Measurements from ENCODE around the gene OPTN. TPM values are rescaled to one million over a fixed set of nuclear protein-coding genes. Genes with fewer than 3 reads are reported as not detected.
"Not testable (repeated sequence)": the region's sequence is repeated elsewhere in the genome, so short reads cannot be mapped to it uniquely, and the experiment has no call there.

Gene OPTN
- total RNA-seq, 4 donors from 2014 or later, result 55.4 to 68.5 (median 62.0) TPM

DNA sequence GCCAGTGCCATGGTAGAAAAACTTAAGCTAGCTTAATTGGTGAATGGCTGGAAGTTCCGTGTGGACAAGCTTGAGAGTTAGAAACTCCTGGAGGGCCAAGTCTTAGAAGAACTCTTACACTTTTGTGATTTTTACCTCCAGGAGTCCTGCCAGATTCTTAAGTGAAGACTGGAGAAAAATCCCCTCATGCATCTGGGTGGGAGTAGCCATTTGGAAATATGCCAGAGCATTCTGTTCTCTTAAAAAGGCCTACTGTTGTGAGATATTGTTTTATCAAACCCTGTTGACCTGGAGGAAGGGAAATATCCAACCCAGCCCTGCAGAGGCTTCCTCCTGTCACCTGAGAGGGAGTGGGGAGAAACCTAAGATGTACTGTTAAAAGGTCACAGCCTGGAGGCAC, 43.8 kb downstream of the OPTN start:
- no peak for TF ChIP-seq POLR2A (IDR thresholded peaks at IDR 0.05)
- TF ChIP-seq, protein P1, sequence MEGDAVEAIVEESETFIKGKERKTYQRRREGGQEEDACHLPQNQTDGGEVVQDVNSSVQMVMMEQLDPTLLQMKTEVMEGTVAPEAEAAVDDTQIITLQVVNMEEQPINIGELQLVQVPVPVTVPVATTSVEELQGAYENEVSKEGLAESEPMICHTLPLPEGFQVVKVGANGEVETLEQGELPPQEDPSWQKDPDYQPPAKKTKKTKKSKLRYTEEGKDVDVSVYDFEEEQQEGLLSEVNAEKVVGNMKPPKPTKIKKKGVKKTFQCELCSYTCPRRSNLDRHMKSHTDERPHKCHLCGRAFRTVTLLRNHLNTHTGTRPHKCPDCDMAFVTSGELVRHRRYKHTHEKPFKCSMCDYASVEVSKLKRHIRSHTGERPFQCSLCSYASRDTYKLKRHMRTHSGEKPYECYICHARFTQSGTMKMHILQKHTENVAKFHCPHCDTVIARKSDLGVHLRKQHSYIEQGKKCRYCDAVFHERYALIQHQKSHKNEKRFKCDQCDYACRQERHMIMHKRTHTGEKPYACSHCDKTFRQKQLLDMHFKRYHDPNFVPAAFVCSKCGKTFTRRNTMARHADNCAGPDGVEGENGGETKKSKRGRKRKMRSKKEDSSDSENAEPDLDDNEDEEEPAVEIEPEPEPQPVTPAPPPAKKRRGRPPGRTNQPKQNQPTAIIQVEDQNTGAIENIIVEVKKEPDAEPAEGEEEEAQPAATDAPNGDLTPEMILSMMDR (IDR thresholded peaks at IDR 0.05), result no peak
- intact Hi-C loops (cut with DNase I; ENCODE audit: low total_unique reads), result no loop called here
- no peak for DNase-seq (ENCODE audit: low spot score in 2 of 2)
- 94 to 100% methylated on average over 1 of the region's 1 CpG for WGBS, 2 donors
- no peak overlapping the region for H3K4me3 ChIP-seq (ENCODE audit: low read depth, poor library complexity, severe bottlenecking)

DNA sequence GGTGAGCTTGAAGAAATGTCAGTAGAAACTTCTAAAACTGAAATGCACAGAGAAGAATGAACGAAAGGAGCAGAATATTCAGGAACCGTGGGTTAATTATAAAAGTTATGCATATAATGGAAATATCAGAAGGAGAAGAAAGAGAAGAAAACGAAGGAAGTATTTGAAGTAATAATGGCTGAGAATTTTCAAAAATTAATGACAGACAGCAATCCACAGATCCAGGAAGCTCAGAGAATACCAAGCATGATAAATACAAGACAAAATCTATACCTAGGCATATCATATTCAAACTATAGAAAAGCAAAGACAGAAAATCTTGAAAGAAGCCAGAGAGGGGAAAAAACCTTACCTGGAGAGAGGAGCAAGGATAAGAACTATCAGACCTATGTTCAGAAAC, 44.9 kb downstream of the OPTN start:
- no peak for DNase-seq (ENCODE audit: low spot score in 2 of 2)
- H3K4me3 ChIP-seq (ENCODE audit: low read depth, poor library complexity, severe bottlenecking), result no peak overlapping the region
- 79 to 96% methylated on average over 3 of the region's 3 CpGs for WGBS, 2 donors
- TF ChIP-seq, protein P1 (IDR thresholded peaks at IDR 0.05), result no peak
- no peak for TF ChIP-seq POLR2A (IDR thresholded peaks at IDR 0.05)
- intact Hi-C loops (cut with DNase I; ENCODE audit: low total_unique reads), result no loop called here

DNA sequence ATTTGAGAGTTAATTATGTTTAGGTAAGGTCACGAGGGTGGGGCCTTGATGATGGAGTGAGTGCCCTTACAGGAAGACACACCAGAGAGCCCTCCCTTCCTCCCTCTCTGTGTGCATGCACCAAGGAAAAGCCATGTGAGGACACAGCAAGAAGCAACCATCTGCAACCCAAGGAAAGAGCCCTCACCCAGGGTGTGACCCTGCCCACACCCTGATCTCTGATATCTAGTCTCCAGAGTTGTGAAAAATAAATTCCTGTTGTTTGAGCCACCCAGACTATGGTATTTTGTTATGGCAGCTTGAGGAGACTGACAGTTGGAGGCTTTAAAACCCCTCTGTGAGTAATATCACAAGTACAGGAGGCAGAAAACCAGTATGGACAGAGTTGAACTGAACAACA, 46.4 kb downstream of the OPTN start:
- 80 to 87% methylated on average over 1 of the region's 1 CpG for WGBS, 2 donors
- DNase-seq (ENCODE audit: low spot score in 2 of 2), result no peak
- TF ChIP-seq, protein P1 (IDR thresholded peaks at IDR 0.05), result no peak
- no peak for TF ChIP-seq POLR2A (IDR thresholded peaks at IDR 0.05)
- H3K4me3 ChIP-seq (ENCODE audit: low read depth, poor library complexity, severe bottlenecking), result no peak overlapping the region
- intact Hi-C loops (cut with DNase I; ENCODE audit: low total_unique reads), result no loop called here

DNA sequence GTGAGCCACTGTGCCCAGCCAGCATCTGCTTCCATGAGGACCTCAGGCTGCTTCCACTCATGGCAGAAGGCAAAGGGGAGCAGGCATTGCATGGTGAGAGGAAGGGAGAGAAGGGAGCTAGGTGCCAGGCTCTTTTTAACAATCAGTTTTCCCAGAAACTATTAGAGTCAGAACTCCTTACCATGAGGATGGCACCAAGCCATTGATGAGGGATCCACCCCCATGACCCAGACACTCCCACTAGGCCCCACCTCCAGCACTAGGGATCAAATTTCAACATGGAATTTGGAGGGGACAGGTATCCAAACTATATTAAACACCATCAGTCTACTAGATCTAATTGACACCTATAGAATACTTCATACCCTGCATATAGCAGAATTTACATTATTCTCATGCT, 47.2 kb downstream of the OPTN start:
- TF ChIP-seq, protein P1 (IDR thresholded peaks at IDR 0.05), result no peak
- no peak for TF ChIP-seq POLR2A (IDR thresholded peaks at IDR 0.05)
- intact Hi-C loops (cut with DNase I; ENCODE audit: low total_unique reads), result no loop called here
- H3K4me3 ChIP-seq (ENCODE audit: low read depth, poor library complexity, severe bottlenecking), result no peak overlapping the region
- DNase-seq (ENCODE audit: low spot score in 2 of 2), result no peak

DNA sequence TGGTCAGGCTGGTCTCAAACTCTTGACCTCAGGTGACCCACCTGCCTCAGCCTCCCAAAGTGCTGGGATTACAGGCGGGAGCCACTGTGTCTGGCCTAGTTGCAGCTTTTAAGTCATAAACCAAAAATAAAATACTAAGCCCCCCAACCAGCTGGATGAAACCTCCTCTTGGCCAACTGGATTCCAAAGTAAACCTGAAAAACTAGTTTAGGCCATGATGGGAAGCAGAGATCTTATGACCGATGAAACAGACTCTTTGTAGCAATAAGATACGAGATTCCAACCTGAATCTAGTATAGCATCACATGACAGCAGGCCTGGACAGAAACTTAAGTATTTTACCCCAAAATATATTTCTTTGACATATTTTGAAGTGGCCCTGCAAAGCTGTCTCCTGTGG, 52.3 kb downstream of the OPTN start:
- no peak overlapping the region for H3K4me3 ChIP-seq (ENCODE audit: low read depth, poor library complexity, severe bottlenecking)
- TF ChIP-seq POLR2A (IDR thresholded peaks at IDR 0.05), result no peak
- TF ChIP-seq, protein P1 (IDR thresholded peaks at IDR 0.05), result no peak
- intact Hi-C loops (cut with DNase I; ENCODE audit: low total_unique reads), result no loop called here
- WGBS, 2 donors, result 79 to 84% methylated on average over 3 of the region's 3 CpGs
- no peak for DNase-seq (ENCODE audit: low spot score in 2 of 2)

DNA sequence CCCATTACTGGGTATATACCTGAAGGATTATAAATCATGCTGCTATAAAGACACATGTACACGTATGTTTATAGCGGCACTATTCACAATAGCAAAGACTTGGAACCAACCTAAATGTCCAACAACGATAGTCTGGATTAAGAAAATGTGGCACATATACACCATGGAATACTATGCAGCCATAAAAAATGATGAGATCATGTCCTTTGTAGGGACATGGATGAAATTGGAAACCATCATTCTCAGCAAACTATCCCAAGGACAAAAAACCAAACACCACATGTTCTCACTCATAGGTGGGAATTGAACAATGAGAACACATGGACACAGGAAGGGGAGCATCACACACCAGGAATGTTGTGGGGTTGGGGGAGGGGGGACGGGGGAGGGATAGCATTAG, 55.9 kb downstream of the OPTN start:
- intact Hi-C loops (cut with DNase I; ENCODE audit: low total_unique reads); DNase-seq (ENCODE audit: low spot score in 2 of 2); H3K4me3 ChIP-seq (ENCODE audit: low read depth, poor library complexity, severe bottlenecking): not testable (repeated sequence)
- 84 to 91% methylated on average over 4 of the region's 4 CpGs for WGBS, 2 donors
